Dermis microvascular lymphatic vessel endothelial cell (primary cell): ENCODE results near the gene TPCN1. TPM values are rescaled to one million over a fixed set of nuclear protein-coding genes. Genes with fewer than 3 reads are reported as not detected.

ENCODE experiments used
- DNase-seq, 2 donors: peaks; one replicate each; pipeline versions ENCODE4 v3.0.0 to v3.0.0-alpha.2; 2010; ENCODE audit warnings: low read depth in 2 of 2
- total RNA-seq: library from RNA; depleted of rRNA; stranded (reverse); fragments of >200 nt; gene quantifications from 2 replicates; pipeline ENCODE4 v1.2.1, GENCODE V29; 2014

Gene TPCN1
- total RNA-seq = 5.5 and 7.2 TPM in 2 replicates

DNA sequence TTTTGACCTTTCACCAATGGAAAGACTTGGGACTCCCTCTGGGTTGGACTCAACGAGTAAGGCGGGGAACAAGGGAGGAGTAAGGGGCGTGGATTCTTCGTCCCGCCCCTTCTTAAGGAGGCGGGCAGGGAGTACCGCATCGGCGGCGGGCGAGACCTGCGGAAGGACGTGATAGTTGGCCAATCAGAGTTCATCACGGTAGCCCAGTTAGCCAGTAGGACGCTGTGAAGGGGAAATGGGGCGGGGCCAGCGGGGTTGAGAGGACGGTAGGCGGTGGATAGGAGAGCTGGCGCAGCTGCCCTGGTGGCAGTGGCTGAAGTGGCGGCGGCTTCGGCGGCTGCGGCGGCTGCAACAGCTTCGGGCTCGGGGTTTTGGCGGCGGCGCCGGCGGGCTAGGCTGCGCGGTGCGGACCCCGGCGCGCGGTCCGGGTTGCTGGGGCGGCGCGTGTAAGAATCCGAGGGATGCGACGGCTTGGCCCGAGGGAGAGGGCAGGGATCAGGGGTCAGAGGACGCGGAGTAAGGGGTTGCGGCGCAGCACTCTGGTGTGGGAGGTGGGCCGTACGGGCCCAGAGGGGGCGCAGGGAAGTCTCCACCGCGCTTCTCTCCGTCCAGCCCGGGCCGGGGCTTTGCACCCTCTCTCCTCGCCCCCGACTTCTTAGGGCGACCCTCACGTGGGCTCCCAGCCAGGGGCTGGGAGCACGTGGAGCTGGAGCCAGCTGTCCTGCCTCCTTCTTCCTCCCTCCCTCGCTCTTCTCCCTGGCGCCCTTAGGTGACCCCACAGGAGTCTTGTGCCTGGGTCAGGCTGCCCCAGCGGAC, at the start of gene TPCN1:
Gene TPCN1 (plus strand): TSS at position 284 of the 816 bp plus-strand sequence. CDS start 5,389 bp downstream, outside the sequence.
- peak; percentile 100 for DNase-seq

- no peak for DNase-seq
Observed at GRCh38 chr12:113171543-113171942, 49.7 kb upstream of the TPCN1 start.

GRCh38 chr12:113172185-113172584, 49.1 kb upstream of the TPCN1 start:
- no peak for DNase-seq

- no peak for DNase-seq
Observed at GRCh38 chr12:113173081-113173698, 48.1 kb upstream of the TPCN1 start.

- peak; percentile 22 to 62 for DNase-seq
Observed at GRCh38 chr12:113174461-113175384, 46.5 kb upstream of the TPCN1 start.

- DNase-seq = no peak
Observed at GRCh38 chr12:113179023-113179422, 42.2 kb upstream of the TPCN1 start.

DNA sequence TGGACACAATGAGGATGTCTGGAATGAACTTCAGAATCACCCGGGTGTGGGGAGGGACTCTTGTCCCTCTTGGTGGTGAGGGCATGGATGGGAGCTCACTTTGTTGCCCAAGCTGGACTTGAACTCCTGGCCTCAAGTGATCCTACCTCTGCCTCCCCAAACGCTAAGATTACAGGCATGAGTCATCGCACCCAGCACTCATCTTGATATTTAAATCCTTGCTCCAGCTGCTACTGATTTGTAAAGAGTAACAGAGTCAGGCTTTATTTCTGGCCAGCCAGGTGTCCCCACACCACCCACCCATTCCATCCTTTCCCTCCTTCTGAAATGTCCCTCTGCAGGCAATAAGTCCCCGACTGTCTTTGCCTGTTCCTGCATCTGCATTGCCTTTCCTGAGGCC, 40.9 kb upstream of the TPCN1 start:
- no peak for DNase-seq

GRCh38 chr12:113181975-113182374, 39.3 kb upstream of the TPCN1 start:
- DNase-seq = no peak

DNA sequence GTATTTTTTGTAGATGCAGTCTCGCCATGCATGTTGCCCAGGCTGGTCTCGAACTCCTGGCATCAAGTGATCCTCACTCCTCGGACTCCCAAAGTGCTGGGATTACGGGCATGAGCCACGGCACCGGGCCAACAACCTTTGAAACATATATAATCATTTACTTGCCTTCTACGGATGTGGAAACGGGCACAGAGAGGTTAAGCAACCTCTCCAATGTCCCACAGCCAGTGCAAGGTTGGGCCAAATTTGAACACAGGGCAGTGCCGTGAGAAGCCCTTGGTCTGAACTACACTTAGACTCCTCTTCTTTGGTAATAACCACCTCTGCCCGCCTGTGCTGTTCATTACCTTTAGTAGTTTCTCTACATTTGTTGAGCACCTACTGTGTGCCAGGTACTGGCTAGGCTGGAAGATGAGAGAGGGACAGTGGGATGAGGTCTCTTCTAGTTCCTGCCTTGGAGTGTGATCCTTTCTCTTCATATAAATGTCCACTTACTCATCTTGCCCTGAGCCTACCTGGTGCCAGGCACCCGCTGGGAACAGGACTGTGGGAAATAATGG, 38.2 kb upstream of the TPCN1 start:
- no peak for DNase-seq

DNA sequence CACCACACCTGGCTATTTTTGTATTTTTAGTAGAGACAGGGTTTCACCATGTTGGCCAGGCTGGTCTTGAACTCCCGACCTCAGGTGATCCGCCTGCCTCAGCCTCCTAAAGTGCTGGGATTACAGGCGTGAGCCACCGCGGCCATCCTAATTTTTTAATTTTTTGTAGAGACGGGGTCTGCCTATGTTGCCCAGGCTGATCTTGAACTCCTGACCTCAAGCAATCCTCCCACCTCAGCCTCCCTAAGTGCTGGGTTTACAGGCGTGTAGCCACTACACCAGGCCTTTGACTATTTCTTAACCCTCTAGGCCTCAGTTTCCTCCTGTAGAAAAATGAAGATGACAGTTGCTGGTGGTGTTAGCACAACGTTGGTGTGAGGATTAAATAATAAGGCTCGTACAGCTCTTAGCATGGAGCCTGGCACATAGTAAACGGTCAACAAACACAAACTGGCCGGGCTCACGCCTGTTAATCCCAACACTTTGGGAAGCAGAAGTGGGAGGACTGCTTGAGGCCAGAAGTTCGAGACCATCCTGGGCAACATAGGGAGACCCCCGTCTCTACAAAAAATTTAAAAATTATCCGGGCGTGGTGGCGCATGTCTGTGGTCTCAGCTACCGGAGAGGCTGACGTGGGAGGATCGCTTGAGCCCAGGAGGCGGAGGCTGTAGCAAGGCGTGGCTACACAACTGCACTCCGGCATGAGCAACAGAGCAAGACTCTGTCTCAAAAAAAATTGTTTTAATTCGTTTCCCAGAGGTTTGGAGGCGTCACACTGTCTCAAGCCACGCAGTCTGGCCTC, 37.0 kb upstream of the TPCN1 start:
- peak in 1 of 2 donors; percentile 42 for DNase-seq

DNA sequence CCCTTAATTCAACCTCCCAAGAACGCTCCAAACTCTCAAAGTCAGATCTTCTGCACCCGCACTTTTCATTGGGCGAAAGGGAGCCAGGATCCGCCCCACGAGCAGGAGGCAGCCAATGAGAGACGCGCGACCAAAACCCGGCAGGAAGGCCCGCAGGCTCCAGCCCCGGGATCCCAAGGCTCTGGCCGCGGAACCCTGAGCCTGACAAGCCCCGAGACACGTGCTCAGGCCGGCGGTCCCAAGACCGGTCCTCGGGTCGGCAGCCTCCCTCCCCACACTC, 36.4 kb upstream of the TPCN1 start:
- DNase-seq = peak; percentile 61 to 89

DNA sequence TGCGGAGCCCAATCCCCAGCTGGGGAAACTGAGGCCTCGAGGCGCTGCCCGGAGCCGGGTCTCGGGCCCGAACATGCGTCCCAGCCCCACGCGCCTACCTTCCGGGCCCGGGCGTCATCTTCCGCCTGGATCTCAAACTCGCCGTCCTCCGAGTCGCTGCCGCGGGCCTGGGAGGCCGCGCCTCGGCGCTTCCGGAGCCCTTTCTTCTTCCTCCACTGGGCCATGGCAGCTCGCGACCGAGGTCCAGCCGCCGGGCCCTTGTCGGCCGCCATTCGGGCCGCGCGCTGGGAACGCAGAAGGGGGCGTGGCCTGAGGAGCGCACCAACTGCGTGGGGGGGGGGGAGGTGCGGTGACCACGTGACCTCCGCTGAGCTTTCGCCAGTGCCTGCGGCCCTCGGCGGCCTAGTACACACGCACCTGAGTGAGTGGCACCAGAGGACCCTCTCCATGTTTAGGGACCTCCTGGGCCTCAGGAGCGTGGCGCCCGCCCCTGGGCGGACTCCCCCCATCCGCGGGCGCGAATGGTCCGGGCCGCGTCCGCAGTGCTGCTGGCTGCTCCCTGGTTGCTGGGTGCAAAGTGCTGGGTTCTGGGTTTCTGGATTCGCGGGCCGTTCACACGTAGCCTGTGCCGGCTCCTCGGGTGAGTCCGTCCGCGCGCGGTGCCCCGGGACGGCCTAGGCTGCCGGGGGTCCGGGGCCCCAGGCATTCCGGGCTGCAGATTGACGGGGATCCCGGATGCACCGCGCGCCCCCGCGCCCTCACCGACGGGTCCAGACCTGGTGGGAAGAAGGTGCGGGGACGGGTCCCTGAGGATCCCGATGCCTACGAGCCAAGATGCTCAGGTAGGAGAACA, 35.9 kb upstream of the TPCN1 start, which contains the start of the genes DDX54 and RITA1:
Gene DDX54 (minus strand): TSS at position 299 of the 853 bp plus-strand sequence. CDS start 27 bp downstream, at position 272.
Gene RITA1 (plus strand): TSS at position 542 of the 853 bp plus-strand sequence. CDS start 1,026 bp downstream, outside the sequence.
- DNase-seq = peak; percentile 53 to 85

- peak; percentile 21 to 37 for DNase-seq
Observed at GRCh38 chr12:113186033-113186365, 35.3 kb upstream of the TPCN1 start.

DNA sequence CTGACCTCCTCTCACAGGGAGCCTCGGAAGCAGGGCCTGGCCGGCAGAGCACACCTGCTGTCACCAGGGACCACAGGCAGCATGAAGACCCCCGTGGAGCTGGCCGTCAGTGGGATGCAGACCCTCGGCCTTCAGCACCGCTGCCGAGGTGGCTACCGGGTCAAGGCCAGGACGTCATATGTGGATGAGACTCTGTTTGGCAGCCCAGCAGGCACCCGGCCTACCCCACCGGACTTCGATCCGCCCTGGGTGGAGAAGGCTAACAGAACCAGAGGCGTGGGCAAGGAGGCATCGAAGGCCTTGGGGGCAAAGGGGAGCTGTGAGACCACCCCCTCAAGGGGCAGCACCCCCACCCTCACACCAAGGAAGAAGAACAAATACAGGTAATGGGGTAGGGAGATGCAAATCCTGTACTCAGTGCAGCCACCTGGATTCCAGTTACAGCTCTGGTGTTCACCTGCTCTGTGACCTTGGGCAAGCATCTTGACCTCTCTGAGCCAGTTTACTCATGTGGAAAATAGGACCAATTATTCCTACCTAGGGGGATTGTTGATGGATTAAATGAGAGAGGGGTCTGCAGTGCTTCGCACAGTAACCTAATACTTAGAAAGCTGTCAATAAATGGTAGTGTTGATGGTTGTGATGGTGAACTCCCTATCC, 34.5 kb upstream of the TPCN1 start:
- DNase-seq = no peak

- DNase-seq = no peak
Observed at GRCh38 chr12:113189361-113189760, 31.9 kb upstream of the TPCN1 start.

- peak in 1 of 2 donors; percentile 44 for DNase-seq
Observed at GRCh38 chr12:113190761-113191160, 30.5 kb upstream of the TPCN1 start.

- DNase-seq = no peak
Observed at GRCh38 chr12:113191227-113191626, 30.0 kb upstream of the TPCN1 start.

GRCh38 chr12:113194971-113195391, 26.3 kb upstream of the TPCN1 start:
- DNase-seq = no peak

GRCh38 chr12:113195598-113195997, 25.7 kb upstream of the TPCN1 start:
- DNase-seq = no peak
